DOHH2 (cell line): Measurements from ENCODE around the gene ALS2CL.

ENCODE experiments used
- H3F3A ChIP-seq: fragments of 200-600 bp; sonication (generic), shearing (Covaris generic); 2 replicates; pipeline ENCODE4 v1.6.0; 2016; ENCODE audit warnings: antibody characterized with exemption, mild to moderate bottlenecking; ENCODE audit not compliant: control insufficient read depth, insufficient read depth
- H3K27ac ChIP-seq: fragments of 200-600 bp; sonication (generic); 2 replicates; pipeline ENCODE4 v1.5.1; 2014; ENCODE audit warnings: low read depth, mild to moderate bottlenecking, low read length, moderate library complexity
- H3K27me3 ChIP-seq: fragments of 200-600 bp; sonication (generic); 2 replicates; pipeline ENCODE4 v1.6.1; 2014; ENCODE audit warnings: mild to moderate bottlenecking, low read length, mixed read lengths; ENCODE audit not compliant: control insufficient read depth
- H3K36me3 ChIP-seq: fragments of 200-600 bp; sonication (generic); 2 replicates; pipeline ENCODE4 v1.6.1; 2014; ENCODE audit warnings: mild to moderate bottlenecking, low read length, moderate library complexity, mixed read lengths; ENCODE audit not compliant: control insufficient read depth
- H3K4me1 ChIP-seq: fragments of 200-600 bp; sonication (generic); 2 replicates; pipeline ENCODE4 v1.6.1; 2014; ENCODE audit warnings: mild to moderate bottlenecking, low read length, mixed read lengths; ENCODE audit not compliant: control insufficient read depth
- H3K4me2 ChIP-seq: fragments of 200-600 bp; sonication (generic); 2 replicates; pipeline ENCODE4 v1.6.0; 2014; ENCODE audit warnings: mild to moderate bottlenecking, low read length, moderate library complexity
- H3K4me3 ChIP-seq: fragments of 200-600 bp; sonication (generic); 2 replicates; pipeline ENCODE4 v1.5.1; 2014; ENCODE audit warnings: mild to moderate bottlenecking, low read length, mixed read lengths
- H3K79me2 ChIP-seq: fragments of 200-600 bp; sonication (generic); 2 replicates; pipeline ENCODE4 v1.6.1; 2014; ENCODE audit warnings: mild to moderate bottlenecking, low read length, mixed read lengths; ENCODE audit not compliant: control insufficient read depth
- H3K9me2 ChIP-seq: fragments of 200-600 bp; sonication (generic); replicated peaks from 2 replicates; pipeline ENCODE4 v1.6.1; 2014; ENCODE audit warnings: mild to moderate bottlenecking, low read length, mixed read lengths; ENCODE audit not compliant: control insufficient read depth
- H3K9me3 ChIP-seq: fragments of 200-600 bp; sonication (generic); 2 replicates; pipeline ENCODE4 v1.6.1; 2014; ENCODE audit warnings: antibody characterized with exemption, low read length, mixed read lengths; ENCODE audit not compliant: control insufficient read depth, insufficient read depth
- H4K20me1 ChIP-seq: fragments of 200-600 bp; sonication (generic); 2 replicates; pipeline ENCODE4 v1.6.0; 2014; ENCODE audit warnings: low read depth, mild to moderate bottlenecking, antibody characterized with exemption, low read length, moderate library complexity; ENCODE audit not compliant: control insufficient read depth, insufficient read depth
- CTCF ChIP-seq: fragments of 200-600 bp; sonication (generic); IDR thresholded peaks from one replicate; pipeline ENCODE4 v1.5.1; 2014; ENCODE audit warnings: antibody characterized with exemption, mild to moderate bottlenecking, low read depth, low read length; ENCODE audit not compliant: poor library complexity, severe bottlenecking
- EZH2phosphoT487 ChIP-seq: fragments of 200-600 bp; sonication (generic); IDR thresholded peaks from 2 replicates; pipeline ENCODE4 v1.6.1; 2017; ENCODE audit warnings: borderline replicate concordance, mild to moderate bottlenecking, antibody characterized with exemption, low read length, moderate library complexity, mixed read lengths

Gene ALS2CL

GRCh38 chr3:46672349-46672695, 21.2 kb downstream of the ALS2CL start:
- Histone ChIP-seq H3K4me2 (no peak overlapping the region), H3K4me3 (no peak overlapping the region), H3K9me2 (no peaks in the 10 kb centered on the region), H3K9me3 (no peaks in the 10 kb centered on the region), H3K27ac (no peak overlapping the region), H4K20me1 (no peaks in the 10 kb centered on the region), H3K79me2 (no peaks in the 10 kb centered on the region), H3K4me1 (no peaks in the 10 kb centered on the region), H3K36me3 (no peaks in the 10 kb centered on the region), H3K27me3 (peaks cover 4% of the 10 kb centered on the region; the same call in 1 of the 2 replicates), H3F3A (no peaks in the 10 kb centered on the region)
- TF ChIP-seq CTCF (no peak), EZH2phosphoT487 (no peak)

GRCh38 chr3:46671541-46672348, 21.7 kb downstream of the ALS2CL start:
- Histone ChIP-seq H3K27me3 (peaks cover 4% of the 10 kb centered on the region; the same call in 1 of the 2 replicates), H3K9me3 (no peaks in the 10 kb centered on the region), H3K9me2 (no peaks in the 10 kb centered on the region), H3K4me1 (no peaks in the 10 kb centered on the region), H4K20me1 (no peaks in the 10 kb centered on the region), H3K4me2 (no peak overlapping the region), H3K79me2 (no peaks in the 10 kb centered on the region), H3K27ac (no peak overlapping the region), H3F3A (no peaks in the 10 kb centered on the region), H3K4me3 (no peak overlapping the region), H3K36me3 (no peaks in the 10 kb centered on the region)
- TF ChIP-seq CTCF: no peak
- TF ChIP-seq EZH2phosphoT487: no peak

GRCh38 chr3:46670891-46671427, 22.5 kb downstream of the ALS2CL start:
- Histone ChIP-seq H3K4me3 (no peak overlapping the region), H3K27me3 (peaks cover 4% of the 10 kb centered on the region; the same call in 1 of the 2 replicates), H3K4me2 (no peak overlapping the region), H3K36me3 (no peaks in the 10 kb centered on the region), H3K9me2 (no peaks in the 10 kb centered on the region), H4K20me1 (no peaks in the 10 kb centered on the region), H3F3A (no peaks in the 10 kb centered on the region), H3K4me1 (no peaks in the 10 kb centered on the region), H3K27ac (no peak overlapping the region), H3K79me2 (no peaks in the 10 kb centered on the region), H3K9me3 (no peaks in the 10 kb centered on the region)
- no peak for TF ChIP-seq EZH2phosphoT487
- TF ChIP-seq CTCF: no peak
